Activated T-helper 2 cell treated with anti-CD3 and anti-CD28 coated beads, Interferon-gamma antibody, Interleukin-2, Interleukin-4, amounts not matched to agents 10 μg/mL and 5 μg/mL and 100 μg/mL, durations not matched to agents 14 hours and 24 hours and 36 hours (primary cell): Measurements from ENCODE around the gene PRR19. TPM values are rescaled to one million over a fixed set of nuclear protein-coding genes. Genes with fewer than 3 reads are reported as not detected.

Experiments
- DNase-seq: peaks from one replicate; pipeline ENCODE4 v3.0.0; 2021; ENCODE audit warnings: low spot score
- H3K27ac Mint-ChIP-seq: one replicate; pipeline ENCODE4 v1.8.0; 2021; ENCODE audit warnings: mixed read lengths
- H3K27me3 Mint-ChIP-seq: one replicate; pipeline ENCODE4 v1.8.0; 2021; ENCODE audit warnings: low read depth, mixed read lengths
- H3K36me3 Mint-ChIP-seq: one replicate; pipeline ENCODE4 v1.8.0; 2021; ENCODE audit warnings: low read depth, mixed read lengths
- H3K4me1 Mint-ChIP-seq: one replicate; pipeline ENCODE4 v1.8.0; 2021; ENCODE audit warnings: low read depth, mixed read lengths
- H3K4me3 Mint-ChIP-seq: one replicate; pipeline ENCODE4 v1.8.0; 2021; ENCODE audit warnings: low read depth, mild to moderate bottlenecking, moderate library complexity, mixed read lengths
- H3K9me3 Mint-ChIP-seq: one replicate; pipeline ENCODE4 v1.8.0; 2021; ENCODE audit warnings: mixed read lengths
- intact Hi-C: fragments of 100-400 bp; cut with micrococcal nuclease; formaldehyde crosslinking; loops from one replicate; pipeline ENCODE4 v1.15.1; 2023
- total RNA-seq: library from RNA; stranded (reverse); gene quantifications from 2 replicates; pipeline ENCODE4 v1.2.3, GENCODE V29; 2022

The PRR19 gene
- total RNA-seq, 1 donor from 2014 or later = 0.91 TPM

DNA sequence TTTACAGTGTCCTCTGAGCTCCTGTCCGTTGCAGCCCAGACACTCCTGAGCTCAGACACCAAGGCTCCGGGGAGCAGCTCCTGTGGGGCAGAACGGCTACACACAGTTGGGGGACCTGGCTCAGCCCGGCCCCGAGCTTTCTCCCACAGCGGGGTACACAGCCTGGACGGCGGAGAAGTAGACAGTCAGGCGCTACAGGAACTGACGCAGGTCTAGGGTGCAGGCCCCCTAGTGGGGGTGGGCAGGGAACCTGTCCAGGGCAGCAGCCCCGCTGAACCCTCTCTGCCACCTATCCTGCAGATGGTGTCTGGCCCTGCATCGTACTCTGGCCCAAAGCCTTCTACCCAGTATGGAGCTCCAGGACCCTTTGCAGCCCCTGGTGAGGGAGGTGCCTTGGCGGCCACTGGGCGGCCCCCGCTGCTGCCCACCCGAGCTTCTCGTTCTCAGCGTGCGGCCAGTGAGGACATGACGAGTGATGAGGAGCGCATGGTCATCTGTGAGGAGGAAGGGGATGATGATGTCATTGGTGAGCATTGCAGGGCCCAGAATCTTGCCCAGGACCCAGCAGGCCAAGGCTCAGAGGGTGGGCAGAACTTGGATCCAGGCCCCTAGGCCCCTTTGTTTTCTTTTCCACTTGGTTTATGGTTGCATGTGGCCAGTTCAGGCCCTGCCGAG lies 12.9 kb upstream of the PRR19 start:
- no peaks in the 10 kb centered on the region for H3K27me3 Mint-ChIP-seq
- no peaks in the 10 kb centered on the region for H3K9me3 Mint-ChIP-seq
- peaks cover 15% of the 10 kb centered on the region for H3K4me1 Mint-ChIP-seq
- H3K4me3 Mint-ChIP-seq = no peak overlapping the region
- DNase-seq = no peak
- H3K27ac Mint-ChIP-seq = no peak overlapping the region
- intact Hi-C loops = no loop called here
- peaks cover 38% of the 10 kb centered on the region for H3K36me3 Mint-ChIP-seq

- H3K9me3 Mint-ChIP-seq = no peaks in the 10 kb centered on the region
- intact Hi-C loops = no loop called here
- peaks cover 41% of the 10 kb centered on the region for H3K36me3 Mint-ChIP-seq
- H3K27ac Mint-ChIP-seq = no peak overlapping the region
- no peak overlapping the region for H3K4me3 Mint-ChIP-seq
- DNase-seq = no peak
- H3K4me1 Mint-ChIP-seq = peaks cover 15% of the 10 kb centered on the region
- H3K27me3 Mint-ChIP-seq = no peaks in the 10 kb centered on the region
These were observed 12.3 kb upstream of the PRR19 start for GRCh38 chr19:42289556-42290041.

GRCh38 chr19:42290136-42290522 lies 11.8 kb upstream of the PRR19 start:
- intact Hi-C loops = no loop called here
- H3K9me3 Mint-ChIP-seq = no peaks in the 10 kb centered on the region
- no peak for DNase-seq
- no peak overlapping the region for H3K4me3 Mint-ChIP-seq
- peaks cover 41% of the 10 kb centered on the region for H3K36me3 Mint-ChIP-seq
- peaks cover 10% of the 10 kb centered on the region for H3K4me1 Mint-ChIP-seq
- no peaks in the 10 kb centered on the region for H3K27me3 Mint-ChIP-seq
- H3K27ac Mint-ChIP-seq = no peak overlapping the region

- no peaks in the 10 kb centered on the region for H3K9me3 Mint-ChIP-seq
- no peak overlapping the region for H3K4me3 Mint-ChIP-seq
- no peak overlapping the region for H3K27ac Mint-ChIP-seq
- H3K36me3 Mint-ChIP-seq = peaks cover 43% of the 10 kb centered on the region
- H3K4me1 Mint-ChIP-seq = peaks cover 5% of the 10 kb centered on the region
- intact Hi-C loops = no loop called here
- DNase-seq = no peak
- H3K27me3 Mint-ChIP-seq = no peaks in the 10 kb centered on the region
These were observed 11.2 kb upstream of the PRR19 start for GRCh38 chr19:42290523-42291434.

- DNase-seq = no peak
- H3K27ac Mint-ChIP-seq = peak overlapping the region; percentile 19
- no peaks in the 10 kb centered on the region for H3K27me3 Mint-ChIP-seq
- H3K36me3 Mint-ChIP-seq = peaks cover 43% of the 10 kb centered on the region
- no peak overlapping the region for H3K4me3 Mint-ChIP-seq
- intact Hi-C loops = no loop called here
- H3K4me1 Mint-ChIP-seq = no peaks in the 10 kb centered on the region
- H3K9me3 Mint-ChIP-seq = no peaks in the 10 kb centered on the region
These were observed 10.5 kb upstream of the PRR19 start for GRCh38 chr19:42291435-42291810.

DNA sequence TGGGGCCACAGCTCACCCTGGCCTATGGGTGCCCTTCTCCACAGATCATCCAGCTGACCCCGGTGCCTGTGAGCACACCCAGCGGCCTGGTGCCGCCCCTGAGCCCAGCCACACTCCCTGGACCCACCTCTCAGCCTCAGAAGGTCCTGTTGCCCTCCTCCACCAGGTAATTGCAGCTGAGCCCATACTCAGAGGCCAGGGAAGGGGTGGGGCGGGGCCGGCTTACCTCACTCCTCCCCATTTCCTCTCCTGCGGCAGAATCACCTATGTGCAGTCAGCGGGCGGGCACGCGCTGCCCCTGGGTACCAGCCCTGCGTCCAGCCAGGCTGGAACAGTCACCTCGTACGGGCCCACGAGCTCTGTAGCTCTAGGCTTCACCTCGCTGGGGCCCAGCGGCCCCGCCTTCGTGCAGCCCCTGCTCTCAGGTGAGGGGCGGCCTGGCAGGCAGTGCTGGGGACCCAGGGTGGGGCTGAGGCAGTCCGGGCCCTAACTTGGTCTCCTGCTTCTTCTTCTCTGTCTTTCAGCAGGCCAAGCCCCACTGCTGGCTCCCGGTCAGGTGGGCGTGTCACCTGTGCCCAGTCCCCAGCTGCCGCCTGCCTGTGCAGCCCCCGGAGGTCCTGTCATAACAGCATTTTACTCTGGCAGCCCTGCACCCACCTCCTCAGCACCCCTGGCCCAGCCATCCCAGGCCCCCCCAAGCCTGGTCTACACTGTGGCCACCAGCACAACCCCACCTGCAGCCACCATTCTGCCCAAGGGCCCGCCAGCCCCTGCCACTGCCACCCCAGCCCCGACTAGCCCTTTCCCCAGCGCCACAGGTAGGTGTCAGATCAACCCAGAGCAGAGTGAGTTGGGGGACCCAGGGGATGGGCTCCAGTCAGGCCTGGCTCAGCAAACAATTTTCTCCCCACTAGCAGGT lies 9.6 kb upstream of the PRR19 start:
- intact Hi-C loops = no loop called here
- no peak for DNase-seq
- no peaks in the 10 kb centered on the region for H3K27me3 Mint-ChIP-seq
- H3K4me1 Mint-ChIP-seq = no peaks in the 10 kb centered on the region
- peak overlapping the region; percentile 19 for H3K27ac Mint-ChIP-seq
- H3K9me3 Mint-ChIP-seq = no peaks in the 10 kb centered on the region
- H3K36me3 Mint-ChIP-seq = peaks cover 40% of the 10 kb centered on the region
- no peak overlapping the region for H3K4me3 Mint-ChIP-seq

DNA sequence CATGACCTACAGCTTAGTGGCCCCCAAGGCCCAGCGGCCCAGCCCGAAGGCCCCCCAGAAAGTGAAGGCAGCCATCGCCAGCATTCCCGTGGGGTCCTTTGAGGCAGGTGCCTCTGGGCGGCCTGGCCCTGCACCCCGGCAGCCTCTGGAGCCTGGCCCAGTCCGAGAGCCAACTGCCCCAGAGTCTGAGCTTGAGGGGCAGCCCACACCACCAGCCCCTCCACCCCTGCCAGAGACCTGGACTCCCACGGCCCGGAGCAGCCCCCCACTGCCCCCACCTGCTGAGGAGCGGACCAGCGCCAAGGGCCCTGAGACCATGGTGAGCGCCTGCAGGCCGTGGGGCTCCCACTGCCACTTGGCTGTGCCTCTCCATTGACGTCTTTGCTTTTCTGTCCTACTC lies 9.0 kb upstream of the PRR19 start:
- no peaks in the 10 kb centered on the region for H3K4me1 Mint-ChIP-seq
- no peaks in the 10 kb centered on the region for H3K27me3 Mint-ChIP-seq
- H3K9me3 Mint-ChIP-seq = no peaks in the 10 kb centered on the region
- no peak overlapping the region for H3K27ac Mint-ChIP-seq
- intact Hi-C loops = no loop called here
- H3K36me3 Mint-ChIP-seq = peaks cover 39% of the 10 kb centered on the region
- H3K4me3 Mint-ChIP-seq = no peak overlapping the region
- DNase-seq = no peak

GRCh38 chr19:42293540-42293939 lies 8.4 kb upstream of the PRR19 start:
- Mint-ChIP-seq H3K4me1 (no peaks in the 10 kb centered on the region), H3K9me3 (no peaks in the 10 kb centered on the region), H3K27me3 (no peaks in the 10 kb centered on the region), H3K4me3 (no peak overlapping the region), H3K27ac (no peak overlapping the region), H3K36me3 (peaks cover 39% of the 10 kb centered on the region)
- no peak for DNase-seq
- intact Hi-C loops = no loop called here

GRCh38 chr19:42293948-42294347 lies 8.0 kb upstream of the PRR19 start:
- H3K4me3 Mint-ChIP-seq = no peak overlapping the region
- peaks cover 39% of the 10 kb centered on the region for H3K36me3 Mint-ChIP-seq
- no peaks in the 10 kb centered on the region for H3K9me3 Mint-ChIP-seq
- H3K27me3 Mint-ChIP-seq = no peaks in the 10 kb centered on the region
- H3K4me1 Mint-ChIP-seq = no peaks in the 10 kb centered on the region
- no peak overlapping the region for H3K27ac Mint-ChIP-seq
- intact Hi-C loops = no loop called here
- DNase-seq = no peak

GRCh38 chr19:42294471-42295137 lies 7.3 kb upstream of the PRR19 start:
- Mint-ChIP-seq H3K4me3 (no peak overlapping the region), H3K36me3 (peaks cover 32% of the 10 kb centered on the region), H3K27ac (no peak overlapping the region), H3K27me3 (no peaks in the 10 kb centered on the region), H3K9me3 (no peaks in the 10 kb centered on the region), H3K4me1 (no peaks in the 10 kb centered on the region)
- intact Hi-C loops = loop anchor here (5.0 kb wide), 2 partner anchors 92 to 162 kb away; partner anchors contain the start of gene POU2F2
- DNase-seq = no peak

DNA sequence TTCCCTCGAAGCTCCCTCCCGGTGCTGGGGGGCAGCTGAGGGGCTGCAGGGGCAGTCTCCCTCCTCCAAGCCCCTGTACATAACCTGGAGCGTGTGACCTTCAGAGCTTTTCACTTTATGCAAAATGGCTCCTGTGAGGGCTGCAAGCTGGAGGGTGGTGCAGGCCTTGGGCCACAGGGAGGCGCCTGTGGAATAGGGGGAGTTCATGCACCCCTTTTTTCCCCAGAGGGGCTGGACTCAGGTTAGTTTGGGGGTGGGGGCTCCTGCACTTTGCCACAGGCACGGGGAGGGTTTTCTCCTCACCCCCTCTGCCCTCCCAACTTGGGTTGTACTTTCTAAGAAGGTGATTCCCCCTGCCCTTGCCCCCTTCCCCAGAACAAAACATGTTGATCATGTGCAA lies 6.6 kb upstream of the PRR19 start:
- no peak overlapping the region for H3K4me3 Mint-ChIP-seq
- no peaks in the 10 kb centered on the region for H3K4me1 Mint-ChIP-seq
- DNase-seq = no peak
- H3K9me3 Mint-ChIP-seq = no peaks in the 10 kb centered on the region
- intact Hi-C loops = loop anchor here (5.0 kb wide), 2 partner anchors 93 to 163 kb away; partner anchors contain the start of gene POU2F2
- no peak overlapping the region for H3K27ac Mint-ChIP-seq
- no peaks in the 10 kb centered on the region for H3K27me3 Mint-ChIP-seq
- peaks cover 29% of the 10 kb centered on the region for H3K36me3 Mint-ChIP-seq
